Amniotic stem cell (primary cell): ENCODE measurements around the gene THAP5.
A peak's percentile ranks its signal among the peaks of the same experiment; 100 is the strongest.

Experiments
- DNase-seq: peaks from one replicate; lab custom pipeline; 2025; lab: John Stamatoyannopoulos, UW

THAP5 gene

DNA sequence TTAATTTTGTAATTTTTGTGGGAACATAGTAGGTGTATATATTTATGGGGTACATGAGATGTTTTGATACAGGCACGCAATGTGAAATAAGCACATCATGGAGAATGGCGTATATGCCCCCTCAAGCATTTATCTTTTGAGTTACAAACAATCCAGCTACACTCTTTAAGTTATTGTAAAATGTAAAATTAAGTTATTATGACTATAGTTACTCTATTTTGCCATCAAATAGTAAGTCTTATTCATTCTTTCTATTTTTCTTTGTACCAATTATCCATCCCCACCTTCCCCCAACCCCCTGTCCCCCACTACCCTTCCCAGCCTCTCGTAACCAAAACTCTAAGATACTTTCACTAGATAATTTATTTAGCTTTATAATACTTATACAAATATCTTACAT is 35.8 kb downstream of the THAP5 start:
- no peak for DNase-seq

DNA sequence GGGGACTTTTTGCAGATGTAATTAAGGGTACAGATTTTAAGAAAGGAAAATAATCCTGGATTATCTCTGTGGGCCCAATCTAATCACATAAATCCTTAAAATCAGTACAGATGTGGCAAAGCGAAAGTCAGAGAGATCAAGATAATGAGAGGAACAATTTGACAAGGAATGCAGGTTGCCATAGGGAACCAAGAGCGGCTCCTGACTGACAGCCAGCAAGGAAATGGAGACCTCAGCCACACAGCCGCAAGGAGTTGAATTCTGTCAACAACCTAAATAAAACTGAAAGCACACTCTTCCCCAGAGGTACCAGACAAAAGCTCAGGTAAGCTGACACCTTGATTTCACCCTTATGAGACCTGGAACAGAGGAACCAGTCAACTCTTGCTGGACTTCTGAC is 40.2 kb downstream of the THAP5 start:
- no peak for DNase-seq

DNA sequence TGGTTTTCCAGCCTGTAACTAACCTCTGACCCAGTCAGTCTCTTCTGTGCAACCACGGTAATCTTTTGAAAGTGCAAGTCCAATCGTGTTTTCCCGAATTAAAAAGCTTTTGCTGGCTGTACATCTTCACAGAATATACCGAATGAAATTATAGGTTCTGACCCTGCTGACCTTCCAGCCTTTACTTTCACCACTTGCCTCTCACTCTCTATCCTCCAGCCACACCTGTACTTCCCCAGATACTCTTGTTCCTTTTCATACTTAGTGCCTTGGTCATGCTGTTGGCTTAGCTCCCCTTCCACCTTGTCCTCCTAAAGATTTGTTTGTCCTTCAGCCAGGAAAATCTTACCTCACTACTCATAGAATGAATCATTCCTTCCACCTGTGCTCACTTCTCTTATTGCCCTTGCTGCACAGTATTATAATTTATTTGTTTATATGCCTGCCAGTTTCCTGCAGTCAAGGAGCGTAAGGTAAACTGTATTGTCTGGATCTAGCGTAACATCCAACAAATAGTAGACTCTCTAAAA is 41.3 kb downstream of the THAP5 start:
- no peak for DNase-seq

DNA sequence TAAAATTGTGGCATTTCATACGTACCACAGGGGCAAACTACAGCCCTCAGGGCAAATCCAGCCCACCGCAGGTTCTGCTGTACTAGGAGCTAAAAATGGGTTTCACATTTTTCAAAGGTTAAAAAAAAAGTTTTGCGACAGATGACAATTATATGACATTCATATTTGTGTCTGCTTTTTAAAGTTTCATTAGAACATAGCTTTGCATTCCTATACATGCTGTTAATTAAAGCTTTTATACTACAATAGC is 42.8 kb downstream of the THAP5 start:
- DNase-seq, result no peak

DNA sequence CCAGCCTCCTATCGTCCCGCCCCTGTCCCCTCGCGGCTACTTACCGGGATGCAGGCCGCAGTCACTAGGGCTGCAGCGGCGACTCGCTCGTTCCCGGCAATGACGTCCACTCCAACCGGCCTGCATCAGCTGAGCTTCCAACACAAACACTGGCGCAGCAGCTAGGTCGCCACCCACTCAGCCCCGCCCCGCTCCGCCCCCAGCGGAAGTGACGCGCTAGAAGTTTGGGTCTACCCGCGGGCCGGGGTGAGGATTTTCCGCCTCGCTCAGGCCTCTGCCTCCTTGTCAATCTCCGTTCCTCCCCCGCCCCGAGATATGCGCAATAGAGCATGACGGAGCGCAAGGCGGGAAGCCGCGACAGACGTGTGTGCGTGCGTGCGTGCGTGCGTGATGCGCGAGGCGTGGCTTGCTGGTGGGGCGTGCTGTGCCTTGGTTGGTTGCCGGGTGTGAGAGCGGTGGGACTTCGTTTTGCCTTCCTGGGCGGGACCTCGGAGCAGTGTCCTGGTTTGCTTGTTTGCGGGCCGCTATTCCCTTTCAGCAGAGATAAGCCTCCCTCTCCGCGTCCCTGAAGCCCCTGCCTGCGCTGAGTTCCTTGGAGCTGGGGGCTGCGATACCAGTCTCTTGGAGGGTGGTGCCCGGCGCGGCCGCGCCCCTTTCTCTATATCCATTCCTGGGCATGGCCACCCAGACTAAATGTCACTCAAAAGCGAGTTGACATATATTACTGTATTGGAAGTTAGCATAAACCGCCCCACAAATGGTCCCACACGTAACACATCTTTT is 43.3 kb downstream of the THAP5 start, which contains the start of gene PNPLA8:
PNPLA8 (minus strand) TSS at position 151 of the 783 bp plus-strand sequence. CDS start 10,644 bp downstream, outside the sequence.
- DNase-seq, result peak; percentile 97

DNA sequence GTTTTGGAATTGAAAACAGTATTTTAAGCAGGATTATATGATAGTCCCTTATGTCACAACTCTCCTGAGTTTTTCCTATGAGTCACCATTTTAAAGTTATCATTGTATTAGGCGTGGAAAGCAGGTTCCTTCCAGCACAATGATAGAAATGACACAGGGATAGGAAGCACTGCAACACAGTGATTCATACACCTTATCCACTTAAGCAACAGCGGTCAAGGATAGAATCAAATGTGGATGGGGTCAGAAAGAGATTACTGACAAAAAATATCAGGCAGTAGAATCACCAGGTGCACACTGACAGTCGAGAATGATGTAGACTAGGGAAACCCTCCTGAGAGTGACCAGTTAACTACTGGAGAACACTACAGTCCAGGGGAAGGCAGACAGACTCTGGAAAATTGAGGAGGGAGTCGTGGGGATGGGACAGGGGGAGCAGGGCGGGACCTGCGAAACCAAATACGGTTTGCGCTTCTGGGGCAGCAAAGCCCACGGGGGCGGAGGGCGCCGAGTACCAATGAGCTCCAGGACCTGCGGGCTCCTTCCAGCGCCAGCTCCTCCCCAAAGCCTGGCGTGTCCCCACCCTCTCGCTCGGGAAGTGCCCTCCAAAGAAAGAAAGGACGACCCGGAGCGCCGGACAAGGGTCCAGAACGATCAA is 44.0 kb downstream of the THAP5 start:
- peak; percentile 72 for DNase-seq

DNA sequence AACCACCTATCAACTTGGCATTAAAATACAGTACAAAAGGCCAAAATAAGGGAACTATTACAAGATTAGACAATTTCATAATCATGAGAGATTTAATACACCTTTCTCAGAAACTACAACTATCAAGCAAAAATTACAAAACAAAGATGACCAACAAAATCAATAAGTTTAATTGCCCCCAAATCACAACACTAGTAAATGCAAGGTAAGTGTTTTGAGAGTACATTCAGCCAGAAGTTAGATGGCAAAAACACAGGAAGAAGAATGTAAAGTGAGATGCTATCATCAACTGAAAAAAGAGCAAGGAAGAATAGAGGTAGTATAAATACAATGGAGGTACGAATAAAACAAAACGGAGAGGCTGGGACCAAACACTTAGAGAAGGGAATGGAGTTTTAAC is 46.7 kb downstream of the THAP5 start:
- no peak for DNase-seq

DNA sequence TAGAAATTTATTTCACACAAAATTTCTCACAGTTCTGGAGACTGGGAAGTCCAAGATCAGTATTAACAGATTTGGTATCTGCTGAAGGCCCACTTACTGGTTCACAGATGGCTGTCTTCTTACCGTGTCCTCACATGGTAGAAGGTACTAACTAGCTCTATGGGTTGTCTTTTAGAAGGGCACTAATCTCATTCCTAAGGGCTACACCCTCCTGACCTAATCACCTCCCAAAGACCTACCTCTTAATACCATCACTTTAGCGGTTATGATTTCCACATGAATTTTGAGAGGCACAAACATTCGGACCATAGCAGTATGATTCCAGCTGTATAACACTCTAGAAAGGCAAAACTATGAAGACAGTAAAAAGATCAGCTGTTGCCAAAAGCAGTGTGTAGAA is 51.6 kb downstream of the THAP5 start:
- no peak for DNase-seq

DNA sequence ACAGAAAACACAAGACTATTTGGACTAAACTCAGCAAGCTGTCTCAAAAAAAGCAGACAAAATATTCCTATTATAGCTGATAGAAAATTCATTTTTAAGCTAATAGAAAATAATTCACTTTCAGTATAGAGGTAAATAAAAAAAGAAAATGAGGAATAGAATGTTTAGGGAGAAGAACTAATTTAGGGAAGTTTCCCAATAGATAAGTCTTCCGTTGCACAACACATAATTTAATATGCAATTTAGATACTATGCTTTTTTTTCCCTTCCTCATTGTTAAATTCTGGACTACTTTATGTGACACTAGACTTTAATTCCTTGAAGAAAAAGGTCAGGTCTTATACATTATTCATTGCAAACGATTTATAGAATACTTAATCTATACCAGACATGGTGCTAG is 53.9 kb downstream of the THAP5 start:
- DNase-seq, result no peak

DNA sequence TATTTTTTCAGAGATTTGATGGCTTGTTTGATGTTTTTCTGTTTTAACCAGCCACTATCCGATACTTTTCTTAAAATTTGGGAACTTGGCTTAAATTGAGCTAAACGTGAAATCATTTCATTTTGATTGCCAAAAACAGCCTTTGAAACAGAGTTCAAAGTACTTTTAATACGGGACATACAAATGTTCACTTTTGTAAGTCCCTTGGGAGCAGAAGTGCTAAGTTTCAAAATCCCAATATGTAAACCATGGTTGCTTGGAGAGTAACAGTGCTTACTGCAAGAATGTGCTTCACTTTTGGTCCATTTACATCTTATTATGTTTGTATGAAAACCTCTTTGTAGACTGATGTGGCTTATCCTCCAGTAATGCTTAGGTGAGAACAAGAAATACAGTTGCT is 54.5 kb downstream of the THAP5 start:
- DNase-seq, result no peak
